ENCODE results near the gene GDF7.

Gene GDF7

GRCh38 chr2:20645301-20645701, 21.6 kb upstream of the GDF7 start:
- no peak overlapping the region for H3K4me3 ChIP-seq (ENCODE audit: low read length)
- DNase-seq (ENCODE audit: low read depth) = no peak
- TF ChIP-seq, protein P1, sequence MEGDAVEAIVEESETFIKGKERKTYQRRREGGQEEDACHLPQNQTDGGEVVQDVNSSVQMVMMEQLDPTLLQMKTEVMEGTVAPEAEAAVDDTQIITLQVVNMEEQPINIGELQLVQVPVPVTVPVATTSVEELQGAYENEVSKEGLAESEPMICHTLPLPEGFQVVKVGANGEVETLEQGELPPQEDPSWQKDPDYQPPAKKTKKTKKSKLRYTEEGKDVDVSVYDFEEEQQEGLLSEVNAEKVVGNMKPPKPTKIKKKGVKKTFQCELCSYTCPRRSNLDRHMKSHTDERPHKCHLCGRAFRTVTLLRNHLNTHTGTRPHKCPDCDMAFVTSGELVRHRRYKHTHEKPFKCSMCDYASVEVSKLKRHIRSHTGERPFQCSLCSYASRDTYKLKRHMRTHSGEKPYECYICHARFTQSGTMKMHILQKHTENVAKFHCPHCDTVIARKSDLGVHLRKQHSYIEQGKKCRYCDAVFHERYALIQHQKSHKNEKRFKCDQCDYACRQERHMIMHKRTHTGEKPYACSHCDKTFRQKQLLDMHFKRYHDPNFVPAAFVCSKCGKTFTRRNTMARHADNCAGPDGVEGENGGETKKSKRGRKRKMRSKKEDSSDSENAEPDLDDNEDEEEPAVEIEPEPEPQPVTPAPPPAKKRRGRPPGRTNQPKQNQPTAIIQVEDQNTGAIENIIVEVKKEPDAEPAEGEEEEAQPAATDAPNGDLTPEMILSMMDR (IDR thresholded peaks at IDR 0.05; ENCODE audit: insufficient read depth, low read depth, low read length, missing control alignments) = no peak

DNA sequence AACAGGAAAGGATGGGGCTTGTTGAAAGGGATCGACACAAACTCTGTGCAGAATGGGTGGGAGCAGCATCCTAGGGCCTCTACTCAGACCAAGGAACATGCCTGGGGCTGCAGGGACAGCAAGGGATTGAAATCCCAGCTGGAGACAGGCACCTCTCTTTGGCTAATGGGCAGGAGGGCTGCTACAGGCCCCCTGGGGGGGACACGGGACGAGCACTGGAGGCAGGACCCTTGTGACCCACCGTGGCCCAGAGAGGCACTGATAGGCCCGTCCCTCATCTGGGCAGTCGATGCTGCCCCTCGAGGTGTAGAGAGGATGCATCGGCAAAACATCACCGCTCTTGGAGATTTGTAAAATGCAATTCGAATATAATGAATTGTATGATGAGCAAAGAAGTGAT, 21.2 kb upstream of the GDF7 start:
- no peak for DNase-seq (ENCODE audit: low read depth)
- no peak overlapping the region for H3K4me3 ChIP-seq (ENCODE audit: low read length)
- TF ChIP-seq, protein P1 (IDR thresholded peaks at IDR 0.05; ENCODE audit: insufficient read depth, low read depth, low read length, missing control alignments) = no peak

DNA sequence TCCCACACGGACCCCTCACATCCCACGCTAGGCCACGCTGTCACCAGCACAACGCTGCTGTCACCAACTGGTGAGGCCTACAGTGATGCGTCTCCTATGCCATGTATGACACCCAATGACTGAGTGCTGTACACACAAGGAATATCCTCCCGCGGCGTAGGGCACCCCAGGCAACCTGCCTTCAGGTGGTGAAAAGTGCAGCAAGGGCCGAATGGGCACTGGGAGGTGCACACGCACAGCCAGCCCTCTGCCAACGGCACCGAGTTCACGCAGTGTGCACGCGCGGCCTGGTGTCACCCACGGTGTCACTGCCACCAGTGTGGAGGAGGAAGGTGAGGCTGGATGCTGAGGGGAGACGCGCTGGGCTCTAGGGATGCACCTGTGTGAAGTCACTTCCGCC, 20.5 kb upstream of the GDF7 start:
- no peak overlapping the region for H3K4me3 ChIP-seq (ENCODE audit: low read length)
- TF ChIP-seq, protein P1 (IDR thresholded peaks at IDR 0.05; ENCODE audit: insufficient read depth, low read depth, low read length, missing control alignments) = no peak
- no peak for DNase-seq (ENCODE audit: low read depth)

DNA sequence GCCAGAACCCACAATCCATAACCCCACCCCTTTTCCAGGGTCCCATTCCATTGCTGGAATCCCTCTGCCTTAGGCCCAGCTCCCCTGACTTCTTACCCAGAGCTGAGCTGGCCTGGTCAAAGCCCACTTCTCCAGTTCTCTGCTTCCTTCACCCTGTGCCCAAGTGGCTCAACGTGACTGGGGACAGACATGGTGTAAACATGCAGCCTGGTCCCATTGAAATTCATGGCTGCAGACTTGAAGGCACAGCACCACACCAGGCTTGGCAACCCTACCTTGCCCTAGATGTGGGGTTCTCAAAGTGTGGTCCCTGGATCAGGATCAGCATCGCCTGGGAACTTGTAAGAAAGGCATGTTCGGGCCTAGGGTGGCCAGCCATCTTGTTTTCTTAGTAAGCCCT, 19.7 kb upstream of the GDF7 start:
- no peak overlapping the region for H3K4me3 ChIP-seq (ENCODE audit: low read length)
- DNase-seq (ENCODE audit: low read depth) = no peak
- TF ChIP-seq, protein P1 (IDR thresholded peaks at IDR 0.05; ENCODE audit: insufficient read depth, low read depth, low read length, missing control alignments) = no peak

- TF ChIP-seq, protein P1 (IDR thresholded peaks at IDR 0.05; ENCODE audit: insufficient read depth, low read depth, low read length, missing control alignments) = no peak
- no peak overlapping the region for H3K4me3 ChIP-seq (ENCODE audit: low read length)
- DNase-seq (ENCODE audit: low read depth) = no peak
Measured at GRCh38 chr2:20647738-20648137, 19.2 kb upstream of the GDF7 start.

GRCh38 chr2:20648206-20648605, 18.7 kb upstream of the GDF7 start:
- DNase-seq (ENCODE audit: low read depth) = no peak
- TF ChIP-seq, protein P1 (IDR thresholded peaks at IDR 0.05; ENCODE audit: insufficient read depth, low read depth, low read length, missing control alignments) = no peak

GRCh38 chr2:20648831-20649230, 18.1 kb upstream of the GDF7 start:
- TF ChIP-seq, protein P1 (IDR thresholded peaks at IDR 0.05; ENCODE audit: insufficient read depth, low read depth, low read length, missing control alignments) = no peak
- DNase-seq (ENCODE audit: low read depth) = no peak
- H3K4me3 ChIP-seq (ENCODE audit: low read length) = no peak overlapping the region

More at GRCh38 chr2:20648206-20648605, 18.7 kb upstream of the GDF7 start:
- H3K4me3 ChIP-seq (ENCODE audit: low read length) = no peak overlapping the region
